Neuronal stem cell (in vitro differentiated cells): ENCODE measurements around the gene ATOH1. TPM values are rescaled to one million over a fixed set of nuclear protein-coding genes. Genes with fewer than 3 reads are reported as not detected.

Experiments used
- DNase-seq: peaks from one replicate; pipeline ENCODE4 v3.0.0-alpha.2; 2013; ENCODE audit warnings: low spot score
- H2AFZ ChIP-seq: one replicate; pipeline ENCODE4 v1.6.1; 2013; ENCODE audit warnings: mild to moderate bottlenecking, low read length, inconsistent platforms
- H2AK5ac ChIP-seq: 2 replicates; pipeline ENCODE4 v1.6.1; 2013; ENCODE audit warnings: low read depth, mild to moderate bottlenecking, inconsistent platforms, low read length, moderate library complexity, mixed read lengths
- H2BK120ac ChIP-seq: 2 replicates; pipeline ENCODE4 v1.6.1; 2013; ENCODE audit warnings: low read depth, mild to moderate bottlenecking, inconsistent platforms, low read length, moderate library complexity, mixed read lengths
- H2BK12ac ChIP-seq: one replicate; pipeline ENCODE4 v1.6.1; 2013; ENCODE audit warnings: low read length, inconsistent platforms
- H2BK15ac ChIP-seq: 2 replicates; pipeline ENCODE4 v1.6.1; 2013; ENCODE audit warnings: mild to moderate bottlenecking, low read length, inconsistent platforms, mixed read lengths
- H2BK5ac ChIP-seq: one replicate; pipeline ENCODE4 v1.6.1; 2013; ENCODE audit warnings: inconsistent platforms, mild to moderate bottlenecking, low read length, moderate library complexity
- H3K14ac ChIP-seq: one replicate; pipeline ENCODE4 v1.6.1; 2013; ENCODE audit warnings: low read length, inconsistent platforms
- H3K18ac ChIP-seq: 2 replicates; pipeline ENCODE4 v1.6.1; 2013; ENCODE audit warnings: low read length, inconsistent platforms
- H3K23ac ChIP-seq: 2 replicates; pipeline ENCODE4 v1.6.1; 2013; ENCODE audit warnings: low read depth, mild to moderate bottlenecking, mixed read lengths, low read length, inconsistent platforms; ENCODE audit not compliant: poor library complexity
- H3K27ac ChIP-seq: replicated peaks from 3 replicates; pipeline ENCODE4 v1.5.1; 2013; ENCODE audit warnings: low read length, inconsistent platforms
- H3K27me3 ChIP-seq, 3 experiments: 2 replicates each; pipeline ENCODE4 v1.6.1; 2013; ENCODE audit warnings: low read length in 3 of 3, mild to moderate bottlenecking in 2 of 3, inconsistent platforms in 1 of 3, low read depth in 1 of 3, mixed read lengths in 1 of 3, moderate library complexity in 1 of 3; ENCODE audit not compliant: control insufficient read depth in 3 of 3, insufficient read depth in 3 of 3
- H3K36me3 ChIP-seq, 2 donors: replicated peaks in 1 of 2; 2 replicates each; pipeline ENCODE4 v1.6.1; 2013; ENCODE audit warnings: low read length in 2 of 2; ENCODE audit not compliant: control insufficient read depth in 2 of 2, insufficient read depth in 2 of 2
- H3K4ac ChIP-seq: 2 replicates; pipeline ENCODE4 v1.6.1; 2013; ENCODE audit warnings: inconsistent platforms, mild to moderate bottlenecking, low read length, moderate library complexity
- H3K4me1 ChIP-seq, 2 donors: 1 replicate in 1 of 2; 2 replicates in 1 of 2; pipeline ENCODE4 v1.6.1; 2013; ENCODE audit warnings: low read length in 2 of 2, low read depth in 1 of 2; ENCODE audit not compliant: control insufficient read depth in 2 of 2, insufficient read depth in 1 of 2
- H3K4me2 ChIP-seq: one replicate; pipeline ENCODE4 v1.6.1; 2013; ENCODE audit warnings: mild to moderate bottlenecking, low read length, inconsistent platforms; ENCODE audit not compliant: insufficient read depth, poor library complexity, severe bottlenecking
- H3K4me3 ChIP-seq, 2 donors: 2 replicates each; pipeline ENCODE4 v1.5.1; 2013; ENCODE audit warnings: low read length in 2 of 2, mild to moderate bottlenecking in 2 of 2, inconsistent platforms in 1 of 2, moderate library complexity in 1 of 2
- H3K79me1 ChIP-seq: one replicate; pipeline ENCODE4 v1.6.1; 2013; ENCODE audit warnings: low read depth, mild to moderate bottlenecking, inconsistent platforms, low read length, moderate library complexity
- H3K9ac ChIP-seq: one replicate; pipeline ENCODE4 v1.6.1; 2013; ENCODE audit warnings: mild to moderate bottlenecking, low read depth, low read length, inconsistent platforms; ENCODE audit not compliant: poor library complexity
- H3K9me3 ChIP-seq, 2 donors: replicated peaks in 1 of 2; 2 replicates each; pipeline versions ENCODE3 to v1.6.1; 2013; ENCODE audit warnings: low read length in 2 of 2, mild to moderate bottlenecking in 2 of 2, inconsistent platforms in 1 of 2, low read depth in 1 of 2, mixed read lengths in 1 of 2, moderate library complexity in 1 of 2; ENCODE audit not compliant: control insufficient read depth in 2 of 2, insufficient read depth in 1 of 2
- H4K8ac ChIP-seq: one replicate; pipeline ENCODE4 v1.6.1; 2013; ENCODE audit warnings: low read depth, mild to moderate bottlenecking, inconsistent platforms, low read length, moderate library complexity
- H4K91ac ChIP-seq: one replicate; pipeline ENCODE4 v1.6.1; 2013; ENCODE audit warnings: low read length, low read depth, mild to moderate bottlenecking, inconsistent platforms; ENCODE audit not compliant: poor library complexity
- WGBS, 2 donors: extraction: QIAGEN DNeasy Blood & Tissue Kit; methylation state at CpG; one replicate each; pipeline ENCODE4 v1.1.7; 2013; ENCODE audit warnings: missing lambda C conversion rate in 2 of 2, mixed read lengths in 1 of 2; ENCODE audit not compliant: insufficient read length in 2 of 2, insufficient replicate concordance in 1 of 2; ENCODE audit errors: extremely low coverage in 2 of 2; 5-methylcytosine and 5-hydroxymethylcytosine counted together
- polyA plus RNA-seq, 2 experiments: library from polyadenylated mRNA; stranded (reverse); fragments of 200-250 nt; gene quantifications; one replicate each; pipeline ENCODE4 v1.2.3, GENCODE V29; 2013

ATOH1 gene
- polyA plus RNA-seq (2013, experiment 1 of 2), result 0.50 TPM
- 0.39 TPM for polyA plus RNA-seq (2013, experiment 2 of 2)

GRCh38 chr4:93828332-93828994 is at the start of gene ATOH1:
TSS of gene ATOH1 (plus strand) at chr4:93828753. CDS start at chr4:93828927, 174 bp downstream.
- Histone ChIP-seq H3K18ac (peak within 1 kb of the TSS; percentile 89), H3K4me1 (peaks cover 10 to 15% of the 10 kb centered on the region in 2 donors), H4K8ac (no peak within 1 kb of the TSS), H3K27ac (no peak within 1 kb of the TSS), H3K36me3 (no peaks in the 10 kb centered on the region), H2AFZ (peak within 1 kb of the TSS; percentile 91), H3K4ac (no peak within 1 kb of the TSS), H2BK12ac (no peak within 1 kb of the TSS), H4K91ac (no peak within 1 kb of the TSS), H2AK5ac (no peak within 1 kb of the TSS), H3K79me1 (no peaks in the 10 kb centered on the region), H3K23ac (peak within 1 kb of the TSS; percentile 80), H3K14ac (no peak within 1 kb of the TSS), H2BK15ac (peak within 1 kb of the TSS; percentile 84), H2BK5ac (peak within 1 kb of the TSS; percentile 79), H3K9ac (peak within 1 kb of the TSS; percentile 50), H3K4me2 (peak within 1 kb of the TSS; percentile 97), H3K4me3 (peak within 1 kb of the TSS; percentile 44 to 82), H3K9me3 (peaks cover 0 to 2% of the 10 kb centered on the region in 2 donors), H2BK120ac (no peak within 1 kb of the TSS), H3K27me3 (peaks cover 6 to 99% (median 55%) of the 10 kb centered on the region in 3 experiments)
- no CpG with 5 or more reads among the region's 46 CpGs for WGBS, 2 donors
- peak; percentile 80 for DNase-seq

GRCh38 chr4:93779228-93779627 is 49.3 kb upstream of the ATOH1 start:
- H4K8ac ChIP-seq, result no peak overlapping the region
- no peak overlapping the region for H2AK5ac ChIP-seq
- DNase-seq, result no peak
- no peak overlapping the region for H3K27ac ChIP-seq
- H2BK15ac ChIP-seq, result no peak overlapping the region
- H3K9ac ChIP-seq, result no peak overlapping the region
- no peak overlapping the region for H4K91ac ChIP-seq
- no peak overlapping the region for H2BK12ac ChIP-seq
- H2BK5ac ChIP-seq, result no peak overlapping the region
- no peak overlapping the region for H2AFZ ChIP-seq
- H3K14ac ChIP-seq, result no peak overlapping the region
- H2BK120ac ChIP-seq, result no peak overlapping the region
- no peak overlapping the region for H3K4ac ChIP-seq
- H3K79me1 ChIP-seq, result no peaks in the 10 kb centered on the region
- H3K9me3 ChIP-seq, result no peaks in the 10 kb centered on the region
- H3K36me3 ChIP-seq, result no peaks in the 10 kb centered on the region
- H3K18ac ChIP-seq, result no peak overlapping the region
- H3K4me1 ChIP-seq, result peaks cover 0 to 5% of the 10 kb centered on the region in 2 donors
- no peaks in the 10 kb centered on the region for H3K27me3 ChIP-seq
- H3K4me2 ChIP-seq, result no peak overlapping the region
- H3K4me3 ChIP-seq, result no peak overlapping the region
- no CpG with 5 or more reads among the region's 2 CpGs for WGBS, 2 donors
- no peak overlapping the region for H3K23ac ChIP-seq

- H3K4me3 ChIP-seq, result no peak overlapping the region
- no peaks in the 10 kb centered on the region for H3K79me1 ChIP-seq
- H3K4me2 ChIP-seq, result no peak overlapping the region
- H2AK5ac ChIP-seq, result no peak overlapping the region
- no peak overlapping the region for H3K9ac ChIP-seq
- H3K4me1 ChIP-seq, result peaks cover 0 to 5% of the 10 kb centered on the region in 2 donors
- H2AFZ ChIP-seq, result no peak overlapping the region
- H4K8ac ChIP-seq, result no peak overlapping the region
- no peak overlapping the region for H3K18ac ChIP-seq
- no peak overlapping the region for H3K27ac ChIP-seq
- H3K14ac ChIP-seq, result no peak overlapping the region
- no peaks in the 10 kb centered on the region for H3K27me3 ChIP-seq
- no peaks in the 10 kb centered on the region for H3K9me3 ChIP-seq
- no peak overlapping the region for H2BK5ac ChIP-seq
- no peaks in the 10 kb centered on the region for H3K36me3 ChIP-seq
- no peak for DNase-seq
- H2BK12ac ChIP-seq, result no peak overlapping the region
- H2BK15ac ChIP-seq, result no peak overlapping the region
- H3K4ac ChIP-seq, result no peak overlapping the region
- H4K91ac ChIP-seq, result no peak overlapping the region
- no CpG with 5 or more reads among the region's 5 CpGs for WGBS, 2 donors
- no peak overlapping the region for H3K23ac ChIP-seq
- no peak overlapping the region for H2BK120ac ChIP-seq
Measured at GRCh38 chr4:93780080-93780479, 48.5 kb upstream of the ATOH1 start.

- no peak overlapping the region for H3K14ac ChIP-seq
- no peaks in the 10 kb centered on the region for H3K9me3 ChIP-seq
- H3K23ac ChIP-seq, result no peak overlapping the region
- H4K8ac ChIP-seq, result peak overlapping the region; percentile 43
- H3K79me1 ChIP-seq, result no peaks in the 10 kb centered on the region
- no CpG with 5 or more reads among the region's 9 CpGs for WGBS, 2 donors
- no peak overlapping the region for H2BK120ac ChIP-seq
- no peak overlapping the region for H2AK5ac ChIP-seq
- no peak overlapping the region for H3K9ac ChIP-seq
- H4K91ac ChIP-seq, result no peak overlapping the region
- no peak overlapping the region for H3K4ac ChIP-seq
- H3K4me3 ChIP-seq, result no peak overlapping the region
- no peak overlapping the region for H2BK15ac ChIP-seq
- no peak overlapping the region for H2AFZ ChIP-seq
- no peak overlapping the region for H3K4me2 ChIP-seq
- no peak overlapping the region for H2BK5ac ChIP-seq
- no peak overlapping the region for H3K18ac ChIP-seq
- no peaks in the 10 kb centered on the region for H3K27me3 ChIP-seq
- DNase-seq, result no peak
- H3K4me1 ChIP-seq, result peaks cover 0 to 5% of the 10 kb centered on the region in 2 donors
- no peak overlapping the region for H2BK12ac ChIP-seq
- no peak overlapping the region for H3K27ac ChIP-seq
- no peaks in the 10 kb centered on the region for H3K36me3 ChIP-seq
Measured at GRCh38 chr4:93781198-93781597, 47.4 kb upstream of the ATOH1 start.
